Fibroblast of the aortic adventitia (primary cell): ENCODE results near the gene RBM15B. TPM values are rescaled to one million over a fixed set of nuclear protein-coding genes. Genes with fewer than 3 reads are reported as not detected.
"Not testable (repeated sequence)": the region's sequence is repeated elsewhere in the genome, so short reads cannot be mapped to it uniquely, and the experiment has no call there.

Source experiments
- DNase-seq: peaks from one replicate; pipeline ENCODE4 v3.0.0-alpha.2; 2010; ENCODE audit warnings: low read depth
- H3K4me3 ChIP-seq: 2 replicates; pipeline ENCODE4 v1.5.1; 2011; ENCODE audit warnings: low read depth, mild to moderate bottlenecking, control low read depth, low read length, moderate library complexity
- CTCF ChIP-seq: IDR thresholded peaks from 2 replicates; pipeline ENCODE4 v1.5.1; 2011; ENCODE audit warnings: mild to moderate bottlenecking, low read length, control low read depth, inconsistent platforms; ENCODE audit not compliant: insufficient read depth
- total RNA-seq: library from RNA; depleted of rRNA; stranded (reverse); fragments of >200 nt; gene quantifications from 2 replicates; pipeline ENCODE4 v1.2.3, GENCODE V29; 2012; ENCODE audit warnings: low replicate concordance

The RBM15B gene
- total RNA-seq, 1 donor: 28.6 TPM

GRCh38 chr3:51386852-51387229 lies 4.2 kb upstream of the RBM15B start:
- TF ChIP-seq CTCF: no peak
- DNase-seq: no peak
- peak overlapping the region; percentile 78 for H3K4me3 ChIP-seq

DNA sequence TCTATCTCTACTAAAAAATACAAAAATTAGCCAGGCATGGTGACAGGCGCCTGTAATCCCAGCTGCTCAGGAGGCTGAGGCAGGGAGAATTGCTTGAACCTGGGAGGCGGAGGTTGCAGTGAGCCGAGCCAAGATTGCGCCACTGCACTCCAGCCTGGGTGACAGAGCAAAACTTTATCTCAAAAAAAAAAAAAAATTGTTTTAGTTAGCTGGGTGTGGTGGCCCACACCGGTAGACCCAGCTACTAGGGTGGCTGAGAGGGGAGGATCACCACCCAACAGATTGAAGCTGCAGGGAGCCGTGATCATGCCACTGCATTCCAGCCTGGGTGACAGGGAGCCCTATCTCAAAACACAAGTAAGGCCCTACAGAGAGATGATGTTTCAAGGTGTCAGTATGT lies 3.8 kb upstream of the RBM15B start:
- peak overlapping the region; percentile 17 for H3K4me3 ChIP-seq

DNA sequence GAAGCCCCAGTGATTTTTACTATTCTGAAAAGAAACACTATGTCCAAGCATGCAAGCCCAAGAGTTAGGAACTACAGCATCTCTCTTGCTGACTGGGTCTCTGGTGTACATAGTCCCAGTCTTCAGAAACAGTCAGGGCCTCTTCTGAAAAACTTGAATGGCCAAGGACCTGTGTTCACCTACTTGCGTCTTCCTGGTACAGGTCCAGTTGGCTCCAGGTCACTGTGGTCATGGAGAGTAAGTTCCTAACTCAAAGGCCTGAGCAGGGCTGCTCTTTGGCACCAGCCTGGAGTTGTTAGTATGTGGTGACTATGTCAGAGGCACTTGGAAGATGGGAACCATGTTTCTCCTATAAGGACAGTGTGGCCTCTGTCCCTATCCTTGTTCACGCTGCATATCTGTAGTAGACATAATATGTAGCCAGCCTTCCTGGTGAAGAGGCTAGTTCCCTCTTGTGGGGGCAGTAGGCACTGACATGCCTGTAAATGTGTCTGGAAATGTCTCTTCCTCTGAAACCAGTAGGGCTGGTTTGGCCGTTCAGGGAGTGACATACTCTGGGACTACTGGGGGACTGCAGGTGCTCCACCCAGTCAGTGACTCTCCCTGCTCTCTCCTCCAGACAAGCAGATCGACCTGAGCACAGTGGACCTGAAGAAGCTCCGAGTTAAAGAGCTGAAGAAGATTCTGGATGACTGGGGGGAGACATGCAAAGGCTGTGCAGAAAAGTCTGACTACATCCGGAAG lies 2.6 kb upstream of the RBM15B start:
- peak; percentile 35 for TF ChIP-seq CTCF
- no peak for DNase-seq
- H3K4me3 ChIP-seq: no peak overlapping the region

More for the DNA sequence above, 3.8 kb upstream of the RBM15B start:
- not testable (repeated sequence) for DNase-seq

DNA sequence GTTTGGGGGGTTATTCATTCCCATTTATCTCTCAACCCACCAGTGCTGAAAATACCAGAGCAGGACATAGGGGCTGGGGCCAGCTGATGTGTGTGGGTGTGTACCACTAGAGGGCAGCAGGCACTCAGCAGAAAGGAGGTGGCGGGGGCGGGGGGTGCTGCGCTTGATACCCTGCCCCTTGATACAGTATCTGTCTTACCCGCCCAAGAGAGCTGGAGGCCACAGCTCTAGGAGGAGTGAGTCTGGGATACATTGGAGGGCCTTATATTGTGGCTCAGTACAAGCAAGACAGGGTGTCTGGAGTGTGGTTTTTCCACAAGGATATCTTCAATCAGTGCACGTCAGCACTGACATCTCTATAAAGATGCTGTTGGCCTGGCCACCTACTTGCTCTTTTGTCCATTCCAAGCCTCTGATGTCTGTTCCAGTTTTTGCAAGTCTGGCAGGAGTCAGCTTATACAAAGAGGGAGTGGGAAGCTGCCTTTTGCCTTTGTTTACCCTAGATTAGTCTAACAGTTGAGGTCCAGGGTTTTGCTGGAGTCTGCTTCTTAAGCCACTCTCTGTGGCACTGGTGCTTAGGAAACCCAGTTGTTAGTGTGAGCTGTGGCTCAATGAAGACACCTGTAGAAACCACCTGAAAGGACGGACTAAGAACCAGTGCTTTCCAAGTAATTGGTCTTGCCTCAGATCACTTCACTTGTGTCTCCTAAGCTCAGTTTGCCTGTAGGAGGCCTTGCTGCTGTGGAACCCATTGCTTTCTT lies 1.5 kb upstream of the RBM15B start:
- TF ChIP-seq CTCF: peak; percentile 88
- peak; percentile 43 for DNase-seq
- no peak overlapping the region for H3K4me3 ChIP-seq

DNA sequence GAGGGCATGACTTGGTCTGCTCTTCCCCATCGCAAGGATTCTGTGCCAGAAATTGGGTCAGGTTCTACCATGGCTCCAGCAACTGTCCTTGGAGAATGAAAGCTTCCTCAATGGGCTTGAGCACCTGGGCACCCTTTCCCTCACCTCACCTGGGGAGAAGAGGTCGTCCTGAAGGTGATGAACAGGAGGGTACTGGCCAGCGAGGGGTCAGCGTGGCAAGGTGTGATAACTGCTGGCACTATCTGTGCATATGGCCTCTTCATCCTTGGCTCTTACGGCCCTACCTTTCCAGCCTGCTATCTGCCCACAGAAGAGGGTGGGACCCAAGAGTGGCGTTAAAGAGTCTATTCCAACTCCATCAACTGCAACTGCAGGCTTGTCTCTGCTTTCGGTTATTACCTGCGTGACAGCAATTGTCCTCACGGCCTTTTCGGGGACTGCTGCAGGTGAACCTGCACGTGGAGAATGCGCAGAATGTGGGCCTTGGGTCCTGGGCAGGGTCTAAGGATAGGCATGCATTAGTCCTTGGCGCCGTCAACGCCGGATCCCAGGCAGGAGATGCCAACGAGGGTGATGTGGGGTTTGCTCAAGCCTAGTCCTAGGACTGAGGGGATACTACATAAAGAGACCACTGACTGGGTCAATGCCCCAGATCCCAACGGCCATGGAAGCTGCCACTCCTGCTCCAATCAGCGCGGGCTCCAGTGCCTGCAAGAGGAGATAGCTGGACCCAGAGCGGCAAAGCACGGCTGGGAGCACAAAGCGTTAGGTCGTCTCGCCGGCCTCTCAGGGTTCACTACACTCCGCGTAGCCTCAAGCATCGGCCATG lies 625 bp upstream of the RBM15B start:
- DNase-seq: no peak
- TF ChIP-seq CTCF: no peak
- H3K4me3 ChIP-seq: peak overlapping the region; percentile 62

DNA sequence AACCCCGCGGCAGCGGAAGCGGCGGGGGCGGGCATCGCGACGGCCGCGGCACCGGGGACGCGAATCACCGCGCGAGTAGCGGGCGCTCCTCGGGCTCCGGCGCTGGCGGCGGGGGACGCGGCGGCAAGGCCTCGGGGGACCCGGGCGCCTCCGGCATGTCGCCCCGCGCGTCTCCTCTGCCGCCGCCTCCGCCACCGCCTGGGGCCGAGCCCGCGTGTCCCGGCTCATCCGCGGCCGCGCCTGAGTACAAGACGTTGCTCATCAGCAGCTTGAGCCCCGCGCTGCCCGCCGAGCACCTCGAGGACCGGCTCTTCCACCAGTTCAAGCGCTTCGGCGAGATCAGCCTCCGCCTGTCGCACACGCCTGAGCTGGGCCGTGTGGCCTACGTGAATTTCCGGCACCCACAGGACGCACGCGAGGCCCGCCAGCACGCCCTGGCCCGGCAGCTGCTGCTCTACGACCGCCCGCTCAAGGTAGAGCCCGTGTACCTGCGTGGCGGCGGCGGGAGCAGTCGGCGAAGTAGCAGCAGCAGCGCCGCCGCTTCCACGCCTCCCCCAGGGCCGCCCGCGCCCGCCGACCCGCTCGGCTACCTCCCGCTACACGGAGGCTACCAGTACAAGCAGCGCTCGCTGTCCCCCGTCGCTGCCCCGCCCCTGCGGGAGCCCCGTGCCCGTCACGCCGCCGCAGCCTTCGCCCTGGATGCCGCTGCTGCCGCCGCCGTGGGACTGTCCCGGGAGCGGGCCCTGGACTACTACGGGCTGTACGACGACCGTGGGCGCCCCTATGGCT lies 675 bp downstream of the RBM15B start:
- TF ChIP-seq CTCF: no peak
- H3K4me3 ChIP-seq: peak overlapping the region; percentile 76
- no peak for DNase-seq
